ENCODE results near the gene CST6. TPM values are rescaled to one million over a fixed set of nuclear protein-coding genes. Genes with fewer than 3 reads are reported as not detected.

CST6 gene
- total and polyA plus RNA-seq, 7 donors: 0.13 to 18.7 (median 0.47) TPM; not detected in 2

DNA sequence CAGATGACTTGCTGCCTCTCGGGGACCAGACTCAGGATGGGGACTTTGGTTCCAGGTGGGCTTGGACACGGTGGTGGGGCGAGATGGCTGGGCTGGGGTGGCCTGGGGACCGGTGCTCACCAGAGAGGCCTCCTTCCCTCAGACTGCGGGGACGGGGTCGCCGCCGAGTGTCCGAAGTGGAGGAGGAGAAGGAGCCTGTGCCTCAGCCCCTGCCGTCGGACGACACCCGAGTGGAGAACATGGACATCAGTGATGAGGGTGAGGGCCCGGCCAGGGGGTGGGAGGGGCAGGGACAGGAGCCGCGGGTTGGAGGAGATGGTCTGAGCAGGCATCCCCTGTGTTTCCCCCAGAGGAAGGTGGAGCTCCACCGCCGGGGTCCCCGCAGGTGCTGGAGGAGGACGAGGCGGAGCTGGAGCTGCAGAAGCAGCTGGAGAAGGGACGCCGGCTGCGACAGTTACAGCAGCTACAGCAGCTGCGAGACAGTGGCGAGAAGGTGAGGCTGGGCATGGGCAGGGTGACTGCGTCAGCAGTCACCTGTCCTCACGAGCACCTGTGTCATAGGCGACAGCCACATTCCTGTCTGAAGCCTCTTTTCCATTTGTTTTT lies 44.4 kb upstream of the CST6 start:
- Histone ChIP-seq H3K4me3 (no peak overlapping the region), H3K36me3 (ENCODE audit: insufficient read depth in 1 of 2, low read depth in 1 of 2) (peaks cover 11 to 75% of the 10 kb centered on the region in 2 donors), H3K4me1 (peaks cover 32% of the 10 kb centered on the region), H3K9me3 (no peaks in the 10 kb centered on the region), H3K27me3 (ENCODE audit: insufficient read depth in 3 of 3, low read length in 2 of 3) (no peaks in the 10 kb centered on the region), H3K27ac (no peak overlapping the region)
- no peak for DNase-seq
- TF ChIP-seq CTCF (IDR thresholded peaks at IDR 0.05): no peak
- intact Hi-C loops (cut with DNase I): loop anchor here in 1 of 2 donors (2.0 kb wide), 1 partner anchor 49 kb away; the partner anchor contains the start of genes C11orf68 and DRAP1
- 88 to 92% (median 90%) methylated on average over 24 to 30 of the region's 30 CpGs for WGBS, 3 donors
- no peak for ATAC-seq

DNA sequence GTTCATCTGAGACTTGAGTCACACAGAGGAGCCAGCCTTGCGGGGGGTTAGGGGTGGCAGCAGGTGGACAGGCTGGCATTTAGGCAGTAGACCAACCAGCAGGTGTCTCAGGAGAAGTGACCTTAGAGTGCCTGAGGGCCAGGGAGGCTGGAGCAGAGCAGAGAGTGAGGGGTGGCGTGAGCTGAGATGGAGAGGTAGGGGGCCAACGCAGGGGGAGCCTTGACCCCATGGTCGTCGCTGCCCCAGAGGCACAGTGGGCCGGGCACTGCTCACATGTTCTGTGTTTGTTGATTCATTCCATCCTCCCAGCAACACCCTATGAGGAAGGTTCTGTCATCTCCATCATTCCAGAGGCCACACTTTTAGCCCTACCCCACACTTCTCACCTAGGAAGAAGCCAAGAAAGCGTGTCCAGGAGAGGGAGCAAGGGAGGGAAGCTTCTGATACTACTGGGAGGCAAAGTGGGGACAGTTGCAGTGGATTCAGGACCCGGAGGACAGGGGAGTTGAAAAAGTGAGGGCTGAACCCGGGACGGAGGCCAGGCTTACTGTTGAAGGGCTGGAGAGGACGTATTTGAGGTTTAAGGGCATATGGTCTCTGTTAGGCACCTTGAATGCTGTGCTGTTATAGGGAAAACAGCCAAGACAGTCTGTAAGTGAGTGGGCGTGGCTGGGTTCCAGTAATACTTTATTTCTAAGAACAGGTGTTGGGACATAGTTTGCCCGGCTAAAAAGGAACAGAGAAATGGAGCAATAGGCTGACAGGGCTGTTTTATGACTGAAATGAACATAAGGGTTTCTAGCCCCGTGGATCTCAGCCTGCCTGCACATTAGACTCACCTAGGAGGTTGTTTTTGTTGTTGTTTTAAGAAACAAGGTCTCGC lies 43.0 kb upstream of the CST6 start:
- peak overlapping the region; percentile 5 for H3K4me3 ChIP-seq
- peaks cover 11 to 88% of the 10 kb centered on the region in 2 donors for H3K36me3 ChIP-seq (ENCODE audit: insufficient read depth in 1 of 2, low read depth in 1 of 2)
- ATAC-seq: peak; percentile 82 to 93 (median 88)
- H3K27me3 ChIP-seq (ENCODE audit: insufficient read depth in 3 of 3, low read length in 2 of 3): no peaks in the 10 kb centered on the region
- H3K9me3 ChIP-seq: no peaks in the 10 kb centered on the region
- H3K27ac ChIP-seq: peak overlapping the region; percentile 77
- WGBS, 3 donors: 45 to 65% (median 51%) methylated on average over 15 of the region's 15 CpGs
- peaks cover 18% of the 10 kb centered on the region for H3K4me1 ChIP-seq
- no peak for DNase-seq
- intact Hi-C loops (cut with DNase I): no loop called here
- TF ChIP-seq CTCF (IDR thresholded peaks at IDR 0.05): peak; percentile 26

DNA sequence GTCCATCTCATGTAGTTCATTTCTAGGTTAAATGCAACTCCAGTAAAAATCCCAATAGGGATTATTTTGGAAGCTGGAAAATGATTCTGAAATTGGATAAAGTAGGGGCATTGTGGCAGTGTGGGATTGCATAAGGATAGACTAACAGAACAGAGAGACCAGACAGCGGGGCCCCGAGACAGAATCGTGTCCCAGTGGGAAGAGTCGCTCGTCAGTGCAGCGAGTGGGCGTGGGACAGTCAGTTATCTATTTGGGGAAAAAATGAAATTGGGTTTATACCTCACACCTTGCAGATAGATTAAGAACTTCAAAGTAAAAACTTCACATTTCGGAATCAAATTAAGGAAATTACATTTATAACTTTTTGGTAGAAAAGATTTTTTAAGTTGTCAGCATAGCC lies 39.7 kb upstream of the CST6 start:
- H3K36me3 ChIP-seq (ENCODE audit: insufficient read depth in 1 of 2, low read depth in 1 of 2): peaks cover 5 to 82% of the 10 kb centered on the region in 2 donors
- peaks cover 18% of the 10 kb centered on the region for H3K4me1 ChIP-seq
- DNase-seq (no peak), ATAC-seq (no peak)
- H3K9me3 ChIP-seq: no peaks in the 10 kb centered on the region
- TF ChIP-seq CTCF (IDR thresholded peaks at IDR 0.05): no peak
- intact Hi-C loops (cut with DNase I): no loop called here
- H3K27me3 ChIP-seq (ENCODE audit: insufficient read depth in 3 of 3, low read length in 2 of 3): no peaks in the 10 kb centered on the region
- WGBS, 3 donors: 91 to 95% (median 93%) methylated on average over 8 of the region's 8 CpGs
- no peak overlapping the region for H3K4me3 ChIP-seq
- H3K27ac ChIP-seq: no peak overlapping the region

DNA sequence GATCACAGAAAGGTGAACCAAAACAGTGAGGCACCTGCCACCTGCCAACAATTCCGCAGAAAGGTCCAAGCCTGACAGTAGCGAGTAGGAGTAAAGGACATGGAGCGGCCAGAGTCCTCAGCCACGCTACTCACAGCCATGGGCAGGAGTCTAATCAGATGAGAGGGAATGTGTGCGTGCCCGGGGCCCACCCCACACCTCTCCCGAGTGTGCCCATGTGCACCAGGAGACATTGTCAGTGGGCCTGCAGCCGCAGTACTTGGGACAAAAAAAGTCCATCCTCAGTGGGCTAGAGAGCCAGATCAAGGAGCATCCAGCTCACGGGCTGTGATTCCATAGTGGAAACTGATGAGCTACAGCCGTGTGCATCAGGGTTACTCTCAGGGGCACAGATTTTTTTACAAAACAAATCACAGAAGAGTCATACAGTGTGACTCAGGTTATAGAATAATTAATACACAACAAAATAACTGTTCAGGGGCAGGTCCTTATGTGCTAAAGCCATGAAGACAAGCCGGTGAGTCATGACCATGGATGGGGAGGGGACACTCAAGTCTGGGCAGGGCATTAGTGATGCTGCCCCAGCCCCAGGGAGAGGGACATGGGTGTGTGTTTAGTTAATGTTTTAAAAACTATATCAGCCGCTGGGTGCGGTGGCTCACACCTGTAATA lies 38.2 kb upstream of the CST6 start:
- DNase-seq: no peak
- 93 to 98% (median 94%) methylated on average over 13 of the region's 13 CpGs for WGBS, 3 donors
- Histone ChIP-seq H3K27ac (no peak overlapping the region), H3K36me3 (ENCODE audit: insufficient read depth in 1 of 2, low read depth in 1 of 2) (peaks cover 8 to 82% of the 10 kb centered on the region in 2 donors), H3K9me3 (no peaks in the 10 kb centered on the region), H3K4me3 (no peak overlapping the region), H3K4me1 (peaks cover 11% of the 10 kb centered on the region), H3K27me3 (ENCODE audit: insufficient read depth in 3 of 3, low read length in 2 of 3) (no peaks in the 10 kb centered on the region)
- intact Hi-C loops (cut with DNase I): no loop called here
- TF ChIP-seq CTCF (IDR thresholded peaks at IDR 0.05): no peak
- no peak for ATAC-seq

Data from psoas muscle (tissue), 8 donors.